Cortex of kidney (tissue), 1 donor: Measurements from ENCODE around the gene ABCF3.
"Not testable (repeated sequence)": the region's sequence is repeated elsewhere in the genome, so short reads cannot be mapped to it uniquely, and the experiment has no call there.

Experiments used
- DNase-seq: peaks from one replicate; lab custom pipeline; 2025; lab: John Stamatoyannopoulos, UW

Gene ABCF3, protein sequence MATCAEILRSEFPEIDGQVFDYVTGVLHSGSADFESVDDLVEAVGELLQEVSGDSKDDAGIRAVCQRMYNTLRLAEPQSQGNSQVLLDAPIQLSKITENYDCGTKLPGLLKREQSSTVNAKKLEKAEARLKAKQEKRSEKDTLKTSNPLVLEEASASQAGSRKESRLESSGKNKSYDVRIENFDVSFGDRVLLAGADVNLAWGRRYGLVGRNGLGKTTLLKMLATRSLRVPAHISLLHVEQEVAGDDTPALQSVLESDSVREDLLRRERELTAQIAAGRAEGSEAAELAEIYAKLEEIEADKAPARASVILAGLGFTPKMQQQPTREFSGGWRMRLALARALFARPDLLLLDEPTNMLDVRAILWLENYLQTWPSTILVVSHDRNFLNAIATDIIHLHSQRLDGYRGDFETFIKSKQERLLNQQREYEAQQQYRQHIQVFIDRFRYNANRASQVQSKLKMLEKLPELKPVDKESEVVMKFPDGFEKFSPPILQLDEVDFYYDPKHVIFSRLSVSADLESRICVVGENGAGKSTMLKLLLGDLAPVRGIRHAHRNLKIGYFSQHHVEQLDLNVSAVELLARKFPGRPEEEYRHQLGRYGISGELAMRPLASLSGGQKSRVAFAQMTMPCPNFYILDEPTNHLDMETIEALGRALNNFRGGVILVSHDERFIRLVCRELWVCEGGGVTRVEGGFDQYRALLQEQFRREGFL

DNA sequence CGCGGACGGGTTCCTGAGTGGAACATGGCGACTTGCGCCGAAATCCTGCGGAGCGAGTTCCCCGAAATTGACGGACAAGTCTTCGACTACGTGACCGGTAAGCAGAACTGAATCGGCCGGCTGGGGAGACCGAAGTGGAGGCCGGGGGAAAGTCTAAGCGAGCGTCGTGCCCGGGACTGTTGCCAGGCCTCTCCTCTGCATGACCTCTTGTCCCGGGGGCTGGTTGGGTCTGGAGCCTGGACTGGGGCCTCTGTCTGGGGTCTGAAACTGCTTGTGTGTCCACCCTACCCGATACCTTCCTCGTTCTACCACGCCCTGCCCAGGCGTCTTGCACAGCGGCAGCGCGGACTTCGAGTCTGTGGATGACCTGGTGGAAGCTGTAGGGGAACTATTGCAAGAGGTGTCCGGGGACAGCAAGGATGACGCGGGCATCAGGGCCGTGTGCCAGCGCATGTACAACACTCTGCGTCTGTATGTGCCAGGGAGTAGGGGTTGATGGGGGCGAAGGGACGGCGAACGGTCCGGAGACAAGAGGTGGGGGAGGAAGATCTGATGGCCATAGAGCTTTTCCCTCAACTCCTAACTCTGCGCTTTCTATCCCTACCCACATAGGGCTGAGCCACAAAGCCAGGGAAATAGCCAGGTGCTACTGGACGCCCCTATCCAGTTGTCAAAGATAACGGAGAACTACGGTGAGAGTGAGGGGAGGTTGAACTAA is at the start of gene ABCF3:
TSS of gene ABCF3 (plus strand) at position 16 of the 718 bp plus-strand sequence. CDS start at position 25, 9 bp downstream.
- DNase-seq: no peak

DNA sequence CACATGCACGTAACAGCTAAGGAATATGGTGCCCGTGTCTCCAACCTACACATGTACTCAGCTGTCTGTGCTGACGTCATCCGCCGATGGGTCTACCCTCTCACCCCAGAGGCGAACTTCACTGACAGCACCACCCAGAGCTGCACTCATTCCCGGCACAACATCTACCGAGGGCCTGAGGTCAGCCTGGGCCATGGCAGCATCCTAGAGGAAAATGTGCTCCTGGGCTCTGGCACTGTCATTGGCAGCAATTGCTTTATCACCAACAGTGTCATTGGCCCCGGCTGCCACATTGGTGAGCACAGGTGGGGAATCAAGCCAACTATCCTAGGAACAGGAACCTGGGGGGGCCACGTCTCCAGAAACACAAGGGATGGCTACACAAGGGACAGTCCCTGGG is 45.6 kb upstream of the ABCF3 start:
- DNase-seq: no peak

DNA sequence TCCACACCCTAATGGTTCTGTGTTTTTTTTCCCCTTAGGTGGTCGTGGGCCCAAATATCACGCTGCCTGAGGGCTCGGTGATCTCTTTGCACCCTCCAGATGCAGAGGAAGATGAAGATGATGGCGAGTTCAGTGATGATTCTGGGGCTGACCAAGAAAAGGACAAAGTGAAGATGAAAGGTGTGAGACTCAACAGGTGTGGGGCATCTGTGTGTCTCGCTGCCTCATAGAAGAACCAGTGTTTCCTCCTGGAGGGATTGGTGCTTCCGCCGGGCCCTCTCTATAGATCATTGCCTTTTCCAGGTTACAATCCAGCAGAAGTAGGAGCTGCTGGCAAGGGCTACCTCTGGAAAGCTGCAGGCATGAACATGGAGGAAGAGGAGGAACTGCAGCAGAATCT is 43.8 kb upstream of the ABCF3 start:
- DNase-seq: no peak

DNA sequence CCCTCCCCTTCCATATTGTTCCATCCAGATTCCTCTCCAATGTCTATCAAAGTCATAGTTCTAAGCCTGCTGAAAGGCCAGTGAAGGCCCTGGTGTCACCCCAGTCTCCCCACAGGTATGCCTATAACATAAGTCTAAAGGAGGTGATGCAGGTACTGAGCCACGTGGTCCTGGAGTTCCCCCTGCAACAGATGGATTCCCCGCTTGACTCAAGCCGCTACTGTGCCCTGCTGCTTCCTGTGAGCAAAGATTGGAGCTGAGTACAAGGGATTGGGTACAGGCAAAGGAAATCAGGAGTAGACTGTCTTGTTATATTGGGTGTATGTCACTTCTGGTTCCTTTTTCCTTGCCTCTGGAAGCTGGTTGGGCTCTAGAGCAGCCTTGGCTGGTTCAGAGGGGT is 42.7 kb upstream of the ABCF3 start:
- DNase-seq: no peak

DNA sequence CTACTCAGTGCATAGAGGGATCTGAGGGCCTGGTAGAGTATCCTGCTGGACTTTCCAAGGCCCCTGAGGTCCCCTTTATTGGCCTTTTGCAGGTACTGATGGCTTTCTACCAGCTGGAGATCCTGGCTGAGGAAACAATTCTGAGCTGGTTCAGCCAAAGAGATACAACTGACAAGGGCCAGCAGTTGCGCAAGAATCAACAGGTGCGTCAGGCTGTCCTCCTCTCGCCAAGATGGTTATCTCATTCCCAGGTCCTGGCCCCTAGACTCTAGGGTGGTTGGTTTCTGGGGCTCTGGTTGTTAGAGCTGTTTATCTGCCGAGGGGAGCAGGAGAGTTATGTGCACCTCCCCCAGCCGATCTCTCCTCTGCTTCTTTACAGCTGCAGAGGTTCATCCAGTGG is 41.5 kb upstream of the ABCF3 start:
- no peak for DNase-seq

DNA sequence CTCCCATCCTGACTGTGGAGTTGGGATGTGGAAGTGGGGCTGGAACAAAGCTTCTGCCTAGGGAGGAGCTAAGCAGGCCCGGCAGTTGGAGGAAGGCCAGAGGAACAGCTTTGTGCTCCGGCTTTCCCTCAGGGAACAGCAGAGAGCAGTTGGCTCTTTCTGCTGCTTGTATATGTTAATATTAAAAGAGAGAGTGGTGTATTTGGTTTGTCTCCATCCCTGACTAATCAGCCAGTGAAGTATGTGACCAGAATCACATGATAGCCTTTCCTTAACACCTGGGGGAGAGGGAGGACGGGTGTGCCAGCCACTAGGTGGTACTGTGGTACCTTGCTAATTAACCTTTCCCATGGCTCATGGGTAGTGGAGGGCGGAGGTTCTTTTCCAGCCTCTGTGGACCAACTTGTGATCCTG is 40.9 kb upstream of the ABCF3 start:
- no peak for DNase-seq

DNA sequence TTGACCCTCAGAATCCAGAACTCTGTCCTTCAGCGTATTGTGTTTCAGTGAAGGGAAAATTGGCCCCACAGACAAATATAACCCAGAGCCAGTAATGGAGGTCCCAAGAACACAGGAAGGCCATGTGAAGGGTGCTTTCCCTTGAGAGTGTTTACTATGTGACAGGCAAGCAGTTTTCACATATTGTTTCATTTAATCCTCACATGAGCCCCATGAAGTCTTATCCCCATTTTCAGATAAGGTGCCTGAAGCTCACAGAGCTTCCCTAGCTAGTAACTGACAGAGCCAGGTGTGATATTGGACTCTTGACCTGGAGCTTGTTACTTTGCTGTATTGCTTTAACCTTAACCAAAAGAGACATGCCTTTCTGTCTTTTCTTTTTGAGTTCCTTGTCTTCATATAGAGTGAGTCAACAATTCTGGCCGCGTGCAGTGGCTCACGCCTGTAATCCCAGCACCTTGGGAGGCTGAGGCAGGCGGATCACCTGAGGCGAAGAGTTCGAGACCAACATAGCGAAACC is 40.2 kb upstream of the ABCF3 start:
- no peak for DNase-seq

DNA sequence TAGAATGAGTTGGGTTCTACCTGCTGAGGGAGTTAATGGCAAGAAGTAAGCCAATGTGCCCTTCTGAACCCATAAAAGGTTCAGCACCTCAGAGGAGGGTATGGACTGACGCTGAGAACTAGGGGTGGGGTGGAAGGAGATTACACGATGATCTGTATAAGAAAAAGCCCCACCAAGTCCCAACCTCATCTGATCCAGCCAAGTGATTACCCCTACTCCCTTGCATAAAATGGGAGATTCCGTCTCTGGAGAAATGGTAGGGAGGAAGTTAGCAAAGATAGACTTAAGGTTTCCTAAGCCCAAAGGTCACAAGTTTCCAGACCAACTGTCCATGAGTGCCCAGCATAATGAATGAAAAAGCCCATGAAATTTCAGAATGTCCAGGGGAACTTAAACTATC is 37.9 kb upstream of the ABCF3 start:
- DNase-seq: no peak

DNA sequence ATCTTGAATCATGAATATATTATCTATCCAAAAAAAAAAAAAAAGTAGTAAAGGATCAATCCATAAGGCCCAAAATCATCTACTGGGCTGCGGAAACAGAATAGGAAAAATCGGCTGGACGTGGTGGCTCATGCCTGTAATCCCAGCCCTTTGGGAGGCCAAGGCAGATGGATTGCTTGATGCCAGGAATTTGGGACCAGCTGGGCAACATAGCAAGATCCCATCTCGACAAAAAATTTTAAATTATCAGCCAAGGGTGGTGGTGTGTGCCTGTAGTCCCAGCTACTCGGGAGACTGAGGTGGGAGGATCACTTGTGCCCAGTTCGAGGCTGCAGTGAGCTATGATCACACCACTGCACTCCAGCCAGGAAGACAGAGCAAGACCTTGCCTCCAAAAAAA is 36.9 kb upstream of the ABCF3 start:
- no peak for DNase-seq

DNA sequence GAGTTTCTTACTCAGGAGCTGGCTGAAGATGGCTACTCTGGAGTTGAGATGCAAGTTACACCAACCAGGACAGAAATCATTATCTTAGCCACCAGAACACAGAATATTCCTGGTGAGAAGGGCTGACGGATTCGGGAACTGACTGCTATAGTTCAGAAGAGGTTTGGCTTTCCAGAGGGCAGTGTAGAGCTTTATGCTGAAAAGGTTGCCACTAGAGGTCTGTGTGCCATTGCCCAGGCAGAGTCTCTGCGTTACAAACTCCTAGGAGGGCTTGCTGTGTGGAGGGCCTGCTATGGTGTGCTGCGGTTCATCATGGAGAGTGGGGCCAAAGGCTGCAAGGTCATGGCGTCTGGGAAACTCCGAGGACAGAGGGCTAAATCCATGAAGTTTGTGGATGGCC is 36.2 kb upstream of the ABCF3 start:
- not testable (repeated sequence) for DNase-seq

DNA sequence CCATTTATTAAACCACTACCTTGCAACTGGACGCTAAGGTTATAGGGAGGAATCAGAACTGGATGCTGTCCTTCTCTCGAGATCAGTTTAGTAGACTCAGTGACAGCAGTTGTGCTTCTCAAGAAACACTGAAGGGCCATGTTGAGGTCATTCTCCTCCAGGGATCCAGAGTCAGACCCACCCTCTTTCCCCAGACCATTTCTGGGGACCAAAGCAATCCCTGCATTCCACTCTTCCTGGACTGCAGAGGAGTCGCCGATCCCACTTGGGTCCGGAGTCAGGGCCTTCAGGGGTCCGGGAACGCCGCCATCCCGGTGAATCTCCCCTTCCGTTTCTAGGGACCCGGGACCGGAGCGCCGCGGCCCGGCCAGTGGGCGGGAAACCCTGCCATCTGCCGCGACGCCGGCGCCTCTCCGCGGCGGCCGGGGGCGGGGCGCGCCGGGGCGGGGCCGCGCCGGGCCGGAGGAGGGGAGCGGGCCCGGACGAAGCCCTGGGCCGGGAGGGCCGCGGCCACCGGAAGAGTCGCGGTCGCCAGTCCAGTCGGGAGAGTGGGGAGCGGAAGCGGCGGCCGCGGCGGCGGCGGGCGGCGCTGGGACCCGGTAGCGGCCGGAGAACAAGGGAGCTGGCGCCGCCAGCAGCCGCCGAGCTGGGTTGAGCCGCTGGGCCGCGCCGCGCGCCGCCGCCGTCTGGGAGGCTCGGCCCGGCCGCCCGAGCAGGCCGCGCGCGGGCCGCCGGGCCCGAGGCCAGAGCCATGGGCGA is 30.9 kb upstream of the ABCF3 start, which contains the start of gene DVL3:
TSS of gene DVL3 (plus strand) at position 493 of the 759 bp plus-strand sequence. CDS start at position 752, 259 bp downstream.
- DNase-seq: no peak

DNA sequence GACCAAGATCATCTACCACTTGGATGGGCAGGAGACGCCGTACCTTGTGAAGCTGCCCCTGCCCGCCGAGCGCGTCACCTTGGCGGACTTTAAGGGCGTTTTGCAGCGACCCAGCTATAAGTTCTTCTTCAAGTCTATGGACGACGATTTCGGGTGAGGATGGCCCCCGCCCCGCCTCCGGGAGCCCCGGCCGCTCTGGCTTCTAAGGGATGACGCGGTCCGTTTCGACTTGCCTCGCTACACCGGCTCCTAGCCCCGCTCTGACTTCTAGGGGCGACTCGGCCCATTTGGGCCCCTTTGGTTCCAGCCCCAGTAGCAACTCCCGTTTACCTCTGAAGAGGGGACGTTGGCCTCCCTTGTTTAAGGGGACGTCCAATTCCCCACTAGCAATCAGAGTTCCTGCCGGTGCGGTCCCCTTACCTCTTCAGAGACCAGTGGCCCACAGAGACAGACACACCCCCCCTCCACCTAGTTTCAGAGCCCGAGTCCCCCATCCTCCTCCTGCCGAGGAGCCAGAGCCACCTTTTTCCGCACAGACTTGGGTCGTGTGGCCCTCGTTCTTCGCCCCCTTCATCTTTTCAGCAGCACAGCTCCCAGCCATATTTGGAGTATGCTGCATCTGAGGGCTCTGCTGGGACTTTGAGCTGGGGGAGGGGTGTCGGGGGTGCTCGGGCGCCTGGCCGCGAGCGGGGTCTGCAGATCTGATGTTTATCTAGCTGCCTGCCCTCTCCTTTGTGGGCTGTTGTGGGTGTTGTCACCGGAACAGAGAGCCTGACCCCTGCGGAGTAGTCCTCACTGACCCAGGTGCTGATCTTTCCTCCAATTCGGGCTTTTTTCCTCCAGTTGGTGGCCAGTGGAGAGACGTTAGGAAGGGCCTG is 30.1 kb upstream of the ABCF3 start:
- DNase-seq: no peak

DNA sequence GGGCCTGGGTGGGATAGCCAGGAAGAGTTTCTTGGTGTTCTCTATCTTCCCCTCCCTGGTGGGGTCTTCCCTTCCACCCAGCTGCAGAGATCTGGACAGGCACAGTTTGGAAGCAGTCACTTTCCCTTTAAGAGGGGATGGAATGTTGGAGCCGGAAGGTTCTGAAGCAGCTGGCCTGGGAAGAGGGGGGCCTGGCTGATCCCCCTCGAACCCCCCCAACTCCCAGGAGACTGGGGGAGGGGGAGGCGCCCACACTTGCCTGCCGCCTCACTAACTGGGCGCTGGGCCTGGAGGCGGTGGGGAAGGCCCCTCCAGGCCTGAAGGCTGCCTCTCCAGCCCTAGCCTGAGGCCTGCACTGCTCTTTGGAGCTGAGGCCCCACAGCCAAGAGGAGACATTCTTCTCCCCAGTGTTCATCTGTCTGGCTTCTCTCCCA is 29.5 kb upstream of the ABCF3 start:
- no peak for DNase-seq

DNA sequence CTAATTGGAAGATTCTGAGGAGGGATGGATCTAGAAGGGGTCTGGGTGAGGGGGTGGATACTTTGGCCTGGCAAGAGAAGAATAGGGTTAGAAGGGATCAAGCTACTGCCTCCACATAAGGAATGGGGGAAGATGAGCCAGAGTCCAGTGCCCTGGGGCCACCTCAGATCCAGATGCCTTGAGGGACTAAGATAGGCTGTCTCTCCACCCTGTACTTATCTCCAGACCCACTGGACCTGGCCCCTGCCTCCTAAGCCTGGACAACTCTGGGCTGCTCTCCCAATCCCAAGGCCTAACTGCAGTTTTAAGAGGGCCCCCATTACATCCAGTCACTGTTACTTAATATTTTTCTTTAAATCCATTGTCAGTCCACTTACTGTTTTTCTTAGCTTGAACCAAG is 28.8 kb upstream of the ABCF3 start:
- no peak for DNase-seq

DNA sequence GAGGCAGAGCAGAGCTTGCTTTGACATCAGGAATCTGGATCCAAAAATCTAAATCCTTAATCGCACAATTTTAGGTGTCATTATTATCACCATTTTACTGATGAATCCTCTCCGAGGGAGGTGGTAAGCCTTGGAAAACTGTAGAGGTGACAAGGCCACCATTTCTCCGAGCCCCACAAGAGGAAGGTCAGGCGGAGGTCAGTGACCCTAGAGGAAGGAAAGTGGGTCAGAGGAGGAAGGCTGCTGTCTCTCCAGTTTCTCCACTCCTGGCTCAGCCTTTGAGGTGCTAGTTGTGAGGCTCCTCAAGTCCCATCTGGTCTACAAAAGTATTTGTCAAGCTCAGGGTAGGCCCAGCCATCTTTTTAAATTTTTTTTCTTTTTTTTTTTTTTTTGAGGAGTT is 27.6 kb upstream of the ABCF3 start:
- DNase-seq: no peak

DNA sequence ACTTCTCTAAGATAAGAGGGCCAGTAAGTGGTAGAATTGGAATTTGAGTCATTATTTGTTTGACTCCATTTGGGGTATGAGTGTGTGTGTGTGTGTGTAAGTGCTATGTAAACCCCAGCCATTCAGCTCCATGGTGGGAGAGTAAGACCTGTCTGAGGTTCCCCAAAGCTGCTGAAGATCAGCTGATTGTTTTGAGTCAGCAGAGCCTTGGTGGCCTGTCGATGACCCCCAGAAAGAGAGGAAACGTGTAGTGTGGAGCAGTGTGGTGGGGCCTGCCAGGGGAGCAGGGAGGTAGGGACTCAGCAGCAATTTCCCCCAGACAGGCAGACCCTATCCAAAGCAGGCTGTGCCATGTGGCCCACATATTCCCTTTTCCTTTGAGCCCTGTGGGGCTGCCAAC is 25.5 kb upstream of the ABCF3 start:
- no peak for DNase-seq

DNA sequence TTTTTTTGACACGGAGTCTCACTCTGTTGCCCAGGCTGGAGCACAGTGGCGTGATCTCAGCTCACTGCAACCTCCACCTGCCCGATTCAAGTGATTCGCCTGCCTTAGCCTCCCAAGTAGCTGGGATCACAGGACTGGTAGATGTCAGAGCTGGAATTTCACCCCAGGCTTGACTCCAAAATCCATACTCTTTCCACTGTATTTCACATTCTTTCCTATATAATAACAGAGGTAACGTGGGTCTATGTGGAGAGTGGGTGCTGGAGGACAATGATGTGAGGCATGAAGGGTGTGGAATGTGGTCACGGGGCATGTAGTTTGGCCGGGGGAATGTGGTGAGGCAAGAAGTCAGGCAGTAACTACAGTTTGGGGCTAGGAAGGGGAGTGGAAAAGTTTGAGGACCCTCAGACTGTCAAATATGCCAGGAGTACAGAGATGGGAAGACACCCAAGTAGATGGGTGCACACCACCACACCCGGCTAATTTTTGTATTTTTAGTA is 23.4 kb upstream of the ABCF3 start:
- DNase-seq: not testable (repeated sequence)

DNA sequence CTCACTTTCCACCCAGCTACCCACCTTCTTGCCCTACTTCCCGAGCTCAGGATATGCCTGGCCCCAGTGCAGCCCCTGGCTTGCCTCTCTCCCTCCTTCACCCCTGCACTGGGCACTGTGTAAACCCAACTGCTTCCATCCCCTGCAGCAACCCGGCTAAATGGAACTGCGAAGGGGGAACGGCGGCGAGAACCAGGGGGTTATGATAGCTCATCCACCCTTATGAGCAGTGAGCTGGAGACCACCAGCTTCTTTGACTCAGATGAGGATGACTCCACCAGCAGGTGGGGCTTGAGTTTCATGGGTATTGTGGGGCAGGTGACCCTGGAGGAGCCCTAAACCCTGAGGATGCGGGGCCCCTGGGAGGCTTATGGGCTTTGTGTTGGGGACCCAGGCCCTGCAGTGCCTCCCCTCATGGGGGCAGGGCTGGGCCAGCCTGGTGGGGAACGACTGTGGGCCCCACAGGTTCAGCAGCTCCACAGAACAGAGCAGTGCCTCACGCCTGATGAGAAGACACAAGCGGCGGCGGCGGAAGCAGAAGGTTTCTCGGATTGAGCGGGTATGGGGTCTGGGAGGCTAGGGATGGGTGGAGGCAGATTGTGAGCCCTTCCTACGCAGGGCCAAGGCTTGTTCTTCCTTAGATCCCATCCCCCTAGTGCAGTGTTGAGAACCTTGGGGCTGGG is 21.2 kb upstream of the ABCF3 start:
- no peak for DNase-seq

DNA sequence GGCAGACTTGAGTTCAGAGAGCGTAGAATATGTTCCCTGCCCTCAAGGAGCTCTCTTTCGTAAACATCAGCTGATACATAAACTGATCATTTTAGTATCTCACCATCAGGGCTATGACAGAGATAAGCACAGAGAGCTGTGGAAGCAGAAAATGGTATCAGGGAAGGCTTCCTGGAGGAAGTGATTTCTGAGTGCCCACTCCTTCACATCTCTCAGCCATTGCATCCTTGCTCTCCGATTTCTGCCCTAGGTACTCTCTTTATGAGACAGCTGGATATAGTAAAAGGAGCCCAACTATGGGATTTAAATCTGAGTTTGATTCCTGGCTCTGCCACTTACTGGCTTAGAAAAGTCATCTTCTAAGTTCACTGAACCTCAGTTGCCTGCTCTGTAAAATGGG is 20.5 kb upstream of the ABCF3 start:
- no peak for DNase-seq

DNA sequence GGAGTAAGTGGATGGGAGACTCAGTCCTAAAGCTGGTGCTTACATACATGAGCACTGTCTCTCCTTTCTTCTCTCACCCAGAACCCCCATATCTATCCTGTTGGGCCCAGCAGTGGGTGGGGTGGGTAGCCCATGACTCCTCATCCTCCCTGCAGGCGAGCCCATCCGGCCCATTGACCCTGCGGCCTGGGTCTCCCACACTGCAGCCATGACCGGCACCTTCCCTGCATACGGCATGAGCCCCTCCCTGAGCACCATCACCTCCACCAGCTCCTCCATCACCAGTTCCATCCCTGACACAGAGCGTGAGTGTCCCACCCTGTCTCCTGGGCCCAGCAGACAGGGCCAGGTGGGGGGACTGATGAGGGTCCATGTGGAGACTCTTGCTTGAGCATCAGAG is 19.3 kb upstream of the ABCF3 start:
- DNase-seq: no peak
